ENCODE results near the gene HDAC5.
"Not testable (repeated sequence)": the region's sequence is repeated elsewhere in the genome, so short reads cannot be mapped to it uniquely, and the experiment has no call there.

The HDAC5 gene

GRCh38 chr17:44108440-44109311, 14.8 kb downstream of the HDAC5 start:
- DNase-seq (ENCODE audit: low read depth) = peak; percentile 98
- TF ChIP-seq, protein P1, sequence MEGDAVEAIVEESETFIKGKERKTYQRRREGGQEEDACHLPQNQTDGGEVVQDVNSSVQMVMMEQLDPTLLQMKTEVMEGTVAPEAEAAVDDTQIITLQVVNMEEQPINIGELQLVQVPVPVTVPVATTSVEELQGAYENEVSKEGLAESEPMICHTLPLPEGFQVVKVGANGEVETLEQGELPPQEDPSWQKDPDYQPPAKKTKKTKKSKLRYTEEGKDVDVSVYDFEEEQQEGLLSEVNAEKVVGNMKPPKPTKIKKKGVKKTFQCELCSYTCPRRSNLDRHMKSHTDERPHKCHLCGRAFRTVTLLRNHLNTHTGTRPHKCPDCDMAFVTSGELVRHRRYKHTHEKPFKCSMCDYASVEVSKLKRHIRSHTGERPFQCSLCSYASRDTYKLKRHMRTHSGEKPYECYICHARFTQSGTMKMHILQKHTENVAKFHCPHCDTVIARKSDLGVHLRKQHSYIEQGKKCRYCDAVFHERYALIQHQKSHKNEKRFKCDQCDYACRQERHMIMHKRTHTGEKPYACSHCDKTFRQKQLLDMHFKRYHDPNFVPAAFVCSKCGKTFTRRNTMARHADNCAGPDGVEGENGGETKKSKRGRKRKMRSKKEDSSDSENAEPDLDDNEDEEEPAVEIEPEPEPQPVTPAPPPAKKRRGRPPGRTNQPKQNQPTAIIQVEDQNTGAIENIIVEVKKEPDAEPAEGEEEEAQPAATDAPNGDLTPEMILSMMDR (conservative IDR thresholded peaks at IDR 0.05; ENCODE audit: low read depth, low read length) = no peak
- H3K4me3 ChIP-seq (ENCODE audit: low read depth, low read length) = no peak overlapping the region

DNA sequence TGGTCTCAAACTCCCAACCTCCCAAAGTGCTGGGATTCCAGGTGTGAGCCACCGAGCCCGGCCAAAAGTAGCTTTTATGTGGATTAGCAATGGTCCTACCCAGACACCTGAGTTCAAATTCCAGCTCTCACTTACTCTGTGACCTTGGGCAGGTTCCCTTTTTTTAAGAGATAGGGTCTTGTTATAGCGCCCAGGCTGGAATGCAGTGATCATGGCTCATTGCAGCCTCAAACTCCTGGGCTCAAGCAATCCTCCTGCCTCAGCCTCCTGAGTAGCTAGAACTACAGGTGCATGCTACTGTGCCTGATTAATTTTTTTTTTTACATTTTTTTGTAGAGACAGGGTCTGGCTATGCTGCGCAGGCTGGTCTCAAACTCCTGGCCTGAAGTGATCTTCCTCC, 16.6 kb downstream of the HDAC5 start:
- TF ChIP-seq, protein P1 (conservative IDR thresholded peaks at IDR 0.05; ENCODE audit: low read depth, low read length) = no peak
- no peak overlapping the region for H3K4me3 ChIP-seq (ENCODE audit: low read depth, low read length)
- no peak for DNase-seq (ENCODE audit: low read depth)

DNA sequence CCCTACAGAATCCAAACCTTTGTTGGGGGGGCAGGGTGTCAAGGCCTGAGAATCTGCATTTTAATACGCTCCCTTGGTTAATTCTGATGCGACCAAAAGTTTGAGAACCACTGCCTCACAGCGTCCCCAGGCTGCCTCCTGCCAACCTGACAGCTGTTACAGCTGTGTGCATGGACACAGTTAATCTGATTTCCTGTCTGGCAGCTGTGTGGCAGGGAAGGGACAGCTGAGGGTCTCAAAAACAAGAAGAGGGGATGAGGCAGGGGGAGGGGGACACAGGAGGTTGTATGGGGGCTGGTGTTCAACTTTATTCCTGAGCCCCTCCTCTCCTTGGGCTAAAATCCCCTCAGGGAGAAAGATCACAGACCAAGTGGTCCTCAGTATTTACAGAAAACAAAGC, 17.5 kb downstream of the HDAC5 start:
- DNase-seq (ENCODE audit: low read depth) = no peak
- TF ChIP-seq, protein P1 (conservative IDR thresholded peaks at IDR 0.05; ENCODE audit: low read depth, low read length) = no peak
- no peak overlapping the region for H3K4me3 ChIP-seq (ENCODE audit: low read depth, low read length)

GRCh38 chr17:44105483-44105882, 18.0 kb downstream of the HDAC5 start:
- H3K4me3 ChIP-seq (ENCODE audit: low read depth, low read length) = no peak overlapping the region
- TF ChIP-seq, protein P1 (conservative IDR thresholded peaks at IDR 0.05; ENCODE audit: low read depth, low read length) = no peak
- no peak for DNase-seq (ENCODE audit: low read depth)

DNA sequence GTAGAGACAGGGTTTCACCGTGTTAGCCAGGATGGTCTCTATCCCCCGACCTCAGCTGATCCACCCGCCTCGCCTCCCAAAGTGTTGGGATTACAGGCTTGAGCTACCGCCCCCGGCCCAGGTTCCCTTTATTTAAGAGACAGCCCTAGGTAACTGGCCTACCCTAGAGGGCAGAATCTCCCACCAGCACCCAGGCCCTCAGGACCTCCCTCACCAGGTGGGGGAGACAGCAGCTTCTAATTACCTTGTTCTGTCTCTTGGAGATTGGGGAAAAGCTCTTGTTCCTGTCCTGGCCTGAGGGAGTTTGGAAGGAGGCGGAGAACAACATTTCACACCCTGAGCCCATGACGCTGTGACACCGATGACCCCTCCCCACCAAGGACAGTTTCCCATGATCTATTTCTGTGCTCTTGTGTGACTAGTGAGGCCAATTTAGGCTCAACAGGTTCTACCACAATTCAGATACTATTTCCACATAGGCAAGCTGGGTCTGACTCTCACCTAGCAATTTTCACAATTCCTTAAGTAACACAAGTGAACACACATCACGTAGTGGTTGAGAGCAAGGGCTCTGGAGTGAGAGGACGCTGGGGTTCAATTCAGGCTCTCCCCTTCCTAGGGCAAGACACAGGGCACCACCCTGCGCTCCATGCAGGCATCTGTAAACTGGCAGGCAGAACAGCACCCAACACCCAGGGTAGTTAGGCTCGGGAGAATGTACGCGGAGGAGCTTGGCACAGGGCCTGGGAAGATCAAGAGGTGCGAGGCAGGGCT, 20.4 kb downstream of the HDAC5 start:
- no peak overlapping the region for H3K4me3 ChIP-seq (ENCODE audit: low read depth, low read length)
- no peak for DNase-seq (ENCODE audit: low read depth)
- TF ChIP-seq, protein P1 (conservative IDR thresholded peaks at IDR 0.05; ENCODE audit: low read depth, low read length) = no peak

- not testable (repeated sequence) for DNase-seq (ENCODE audit: low read depth); H3K4me3 ChIP-seq (ENCODE audit: low read depth, low read length)
These were observed 21.6 kb downstream of the HDAC5 start for GRCh38 chr17:44101858-44102257.

DNA sequence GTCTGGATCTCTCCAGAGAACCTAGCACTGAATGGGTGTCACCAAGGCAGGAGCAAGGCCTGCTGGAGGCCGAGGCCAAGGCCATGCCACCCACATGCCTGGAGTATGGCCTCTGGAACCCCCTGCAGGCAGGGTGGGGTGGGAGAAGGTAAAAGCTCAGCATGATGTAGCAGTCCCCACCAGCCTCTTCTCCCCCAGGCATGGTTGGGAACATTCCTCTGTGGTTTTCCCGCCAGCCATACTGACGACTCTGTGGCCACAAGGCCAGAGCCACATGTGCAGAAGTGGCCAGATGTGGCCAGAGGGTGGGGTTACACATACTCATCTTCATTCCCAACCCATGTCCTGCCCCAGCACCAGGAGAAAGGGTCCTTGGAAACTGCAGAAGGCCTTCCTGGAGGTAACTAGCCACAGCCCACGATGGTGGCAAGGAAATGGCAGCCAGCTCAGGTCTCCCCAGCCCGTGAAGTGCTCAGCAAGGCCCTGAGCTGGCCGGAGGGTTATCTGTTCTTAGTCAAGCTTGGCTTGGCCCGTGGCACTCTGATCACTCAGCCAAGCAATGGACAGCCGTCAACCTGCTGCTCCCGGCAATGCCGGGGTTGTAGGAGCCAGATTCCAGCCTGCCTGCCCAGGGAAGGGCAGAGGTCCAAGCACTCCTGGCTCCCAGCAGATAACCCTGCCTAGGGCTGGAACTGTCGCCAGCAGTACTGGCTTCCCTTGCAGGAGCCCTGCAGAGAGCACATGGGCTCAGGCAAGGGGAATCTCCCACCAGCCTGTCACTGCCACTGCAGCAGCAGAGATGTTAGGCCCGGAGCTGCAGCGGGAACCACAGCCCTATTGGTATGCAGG, 26.1 kb downstream of the HDAC5 start:
- no peak overlapping the region for H3K4me3 ChIP-seq (ENCODE audit: low read depth, low read length)
- peak; percentile 78 for DNase-seq (ENCODE audit: low read depth)
- TF ChIP-seq, protein P1 (conservative IDR thresholded peaks at IDR 0.05; ENCODE audit: low read depth, low read length) = no peak

Measured in choroid plexus epithelial cell (primary cell).